NT2/D1 (cell line): ENCODE data around the gene DMAC2.

Experiments used
- DNase-seq: peaks from one replicate; pipeline ENCODE4 v3.0.0-alpha.2; 2011; ENCODE audit warnings: low read depth, low spot score
- H3K27me3 ChIP-seq: 2 replicates; pipeline ENCODE4 v1.6.0; 2011; ENCODE audit warnings: mild to moderate bottlenecking; ENCODE audit not compliant: insufficient read length, insufficient read depth
- H3K36me3 ChIP-seq: 2 replicates; pipeline ENCODE4 v1.6.1; 2011; ENCODE audit warnings: mild to moderate bottlenecking, low read length, mixed read lengths; ENCODE audit not compliant: insufficient read depth, insufficient read length
- H3K4me1 ChIP-seq: 2 replicates; pipeline ENCODE4 v1.5.1; 2011; ENCODE audit not compliant: insufficient read depth, insufficient read length
- H3K4me3 ChIP-seq: 2 replicates; pipeline ENCODE4 v1.5.1; 2011; ENCODE audit warnings: low read depth; ENCODE audit not compliant: insufficient read length
- H3K9ac ChIP-seq: 2 replicates; pipeline ENCODE4 v1.6.0; 2011; ENCODE audit warnings: low read depth; ENCODE audit not compliant: insufficient read length
- H3K9me3 ChIP-seq: 2 replicates; pipeline ENCODE4 v1.5.1; 2011; ENCODE audit warnings: mild to moderate bottlenecking, low read length; ENCODE audit not compliant: insufficient read depth
- SUZ12 ChIP-seq: IDR thresholded peaks from 2 replicates; pipeline ENCODE4 v1.6.1; 2011; ENCODE audit not compliant: insufficient read length, insufficient read depth; ENCODE audit errors: extremely low read depth
- YY1 ChIP-seq: IDR thresholded peaks from 2 replicates; pipeline ENCODE4 v1.6.1; 2011; ENCODE audit not compliant: insufficient read length, insufficient read depth
- ZNF274 ChIP-seq: IDR thresholded peaks from 2 replicates; pipeline ENCODE4 v1.6.1; 2011; ENCODE audit warnings: mild to moderate bottlenecking, low read depth, low read length

Gene DMAC2

GRCh38 chr19:41449865-41450178 lies 10.1 kb upstream of the DMAC2 start:
- peaks cover 71% of the 10 kb centered on the region for H3K27me3 ChIP-seq
- DNase-seq = no peak
- H3K36me3 ChIP-seq = no peaks in the 10 kb centered on the region
- no peak overlapping the region for H3K4me3 ChIP-seq
- no peaks in the 10 kb centered on the region for H3K9me3 ChIP-seq
- no peak for TF ChIP-seq SUZ12
- no peak for TF ChIP-seq ZNF274
- no peak for TF ChIP-seq YY1
- H3K9ac ChIP-seq = no peak overlapping the region
- H3K4me1 ChIP-seq = peaks cover 3% of the 10 kb centered on the region

DNA sequence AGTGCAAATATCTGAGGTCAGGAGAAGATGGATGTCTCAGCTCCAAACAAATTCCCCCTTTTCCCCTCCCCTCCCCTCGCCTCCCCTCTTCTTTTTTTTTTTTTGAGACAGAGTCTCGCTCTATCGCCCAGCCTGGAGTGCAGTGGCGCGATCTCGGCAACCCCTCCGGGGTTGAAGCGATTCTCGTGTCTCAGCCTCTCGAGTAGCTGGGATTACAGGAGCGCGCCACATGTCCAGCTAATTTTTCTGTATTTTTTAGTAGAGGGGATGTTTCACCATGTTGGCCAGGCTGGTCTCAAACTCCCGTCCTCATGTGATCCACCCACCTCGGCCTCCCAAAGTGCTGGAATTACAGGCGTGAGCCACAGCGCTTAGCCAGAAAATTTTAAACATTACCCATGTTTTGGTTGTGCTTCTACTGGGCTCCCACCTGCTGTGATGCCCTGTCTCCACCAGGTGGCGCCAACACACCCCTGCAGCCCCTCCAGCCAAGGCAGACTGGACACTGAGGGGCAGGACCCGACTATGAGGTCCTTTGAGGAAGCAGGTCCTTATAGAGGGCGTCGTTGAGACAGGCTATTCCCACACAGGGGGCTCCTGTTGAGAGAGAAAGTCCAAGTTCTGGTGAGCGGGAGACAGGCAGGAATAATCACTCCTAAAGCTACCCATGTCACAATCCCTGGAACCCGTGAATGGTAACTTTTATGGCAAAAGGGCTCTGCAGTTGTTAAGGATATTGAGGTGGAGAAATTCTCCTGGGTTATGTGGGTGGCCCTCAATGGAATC lies 9.6 kb upstream of the DMAC2 start:
- H3K27me3 ChIP-seq = peaks cover 68% of the 10 kb centered on the region
- peaks cover 3% of the 10 kb centered on the region for H3K4me1 ChIP-seq
- no peak overlapping the region for H3K9ac ChIP-seq
- no peaks in the 10 kb centered on the region for H3K9me3 ChIP-seq
- peak overlapping the region; percentile 15 for H3K4me3 ChIP-seq
- TF ChIP-seq YY1 (no peak), SUZ12 (no peak), ZNF274 (no peak)
- peak; percentile 32 for DNase-seq
- H3K36me3 ChIP-seq = no peaks in the 10 kb centered on the region

GRCh38 chr19:41447732-41448332 lies 8.1 kb upstream of the DMAC2 start:
- no peaks in the 10 kb centered on the region for H3K36me3 ChIP-seq
- DNase-seq = no peak
- peaks cover 3% of the 10 kb centered on the region for H3K4me1 ChIP-seq
- TF ChIP-seq YY1 = no peak
- no peak for TF ChIP-seq ZNF274
- TF ChIP-seq SUZ12 = no peak
- H3K4me3 ChIP-seq = no peak overlapping the region
- peaks cover 63% of the 10 kb centered on the region for H3K27me3 ChIP-seq
- no peak overlapping the region for H3K9ac ChIP-seq
- H3K9me3 ChIP-seq = no peaks in the 10 kb centered on the region

- Histone ChIP-seq H3K9ac (no peak overlapping the region), H3K36me3 (no peaks in the 10 kb centered on the region), H3K27me3 (peaks cover 50% of the 10 kb centered on the region)
Measured at GRCh38 chr19:41445575-41445974, 5.9 kb upstream of the DMAC2 start.

GRCh38 chr19:41443813-41444455 lies 4.2 kb upstream of the DMAC2 start:
- no peak overlapping the region for H3K4me3 ChIP-seq
- peaks cover 37% of the 10 kb centered on the region for H3K27me3 ChIP-seq
- no peak overlapping the region for H3K9ac ChIP-seq
- H3K36me3 ChIP-seq = no peaks in the 10 kb centered on the region
- DNase-seq = no peak
- TF ChIP-seq ZNF274 = no peak
- no peak for TF ChIP-seq YY1
- TF ChIP-seq SUZ12 = no peak
- H3K4me1 ChIP-seq = no peaks in the 10 kb centered on the region
- H3K9me3 ChIP-seq = no peaks in the 10 kb centered on the region

More at GRCh38 chr19:41445575-41445974, 5.9 kb upstream of the DMAC2 start:
- no peak overlapping the region for H3K4me3 ChIP-seq
- no peak for DNase-seq
- peaks cover 3% of the 10 kb centered on the region for H3K4me1 ChIP-seq
- no peak for TF ChIP-seq ZNF274
- H3K9me3 ChIP-seq = no peaks in the 10 kb centered on the region

DNA sequence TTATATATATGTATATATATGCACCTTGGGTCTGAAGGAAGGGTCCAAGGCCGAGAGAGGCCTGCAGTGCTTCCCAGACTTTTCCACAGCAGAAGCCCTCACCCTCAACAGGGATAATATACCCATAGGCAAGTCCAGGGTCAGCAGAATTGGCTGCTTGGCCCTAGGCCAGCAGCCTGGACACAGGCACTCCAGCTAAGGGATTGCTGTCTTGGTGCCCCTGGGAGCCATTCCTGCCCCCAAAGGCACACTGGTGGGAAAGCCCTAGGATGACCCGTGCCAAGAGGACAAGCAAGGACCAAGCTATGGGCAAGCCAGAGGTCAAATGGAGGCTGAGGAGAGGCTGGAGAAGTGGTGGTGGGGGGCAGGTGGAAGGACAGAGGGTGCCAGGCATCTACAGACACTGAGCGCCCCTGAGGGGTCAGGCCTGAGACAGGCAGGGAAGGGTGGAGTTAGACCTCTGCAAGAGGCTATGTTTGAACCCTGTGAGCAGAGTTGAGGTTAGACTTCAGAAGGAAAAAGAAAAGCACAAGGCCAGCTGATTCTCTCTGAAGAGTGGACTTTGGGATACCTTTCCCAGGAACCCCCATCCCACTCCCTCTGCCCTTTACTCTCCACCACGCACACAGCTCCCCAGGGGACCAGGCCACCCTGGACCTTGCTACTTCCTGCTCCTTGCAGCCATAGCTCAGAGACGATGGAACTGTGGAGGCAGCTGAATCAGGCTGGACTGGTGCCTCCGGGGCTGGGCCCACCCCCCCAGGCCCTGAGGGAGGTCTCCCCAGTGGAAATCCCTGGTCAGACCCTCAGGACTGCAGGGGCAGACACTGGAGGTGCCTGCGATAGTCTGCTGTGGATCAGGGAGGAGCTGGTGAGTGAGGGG lies 3.0 kb upstream of the DMAC2 start, which contains the start of gene ERICH4:
Gene ERICH4 (plus strand): TSS at position 684 of the 883 bp plus-strand sequence. CDS start 14 bp downstream, at position 698.
- H3K9me3 ChIP-seq = no peaks in the 10 kb centered on the region
- no peak for DNase-seq
- no peak for TF ChIP-seq SUZ12
- no peak for TF ChIP-seq YY1
- TF ChIP-seq ZNF274 = no peak
- H3K36me3 ChIP-seq = peaks cover 7% of the 10 kb centered on the region
- H3K9ac ChIP-seq = no peak within 1 kb of the TSS
- H3K4me1 ChIP-seq = peaks cover 2% of the 10 kb centered on the region
- H3K4me3 ChIP-seq = no peak within 1 kb of the TSS
- H3K27me3 ChIP-seq = peaks cover 25% of the 10 kb centered on the region
